Stimulated activated memory B cell treated with anti-CD40 and anti-IgM and Interleukin-4, amounts not matched to agents 10 μg/mL and 1 μg/mL and 100 μg/mL, for 72 hours (primary cell): ENCODE data around the gene WDR45.

Experiments used
- ATAC-seq: fragments of 150-1000 bp; cut with Tn5 transposase; 2 replicates; pipeline ENCODE4 v1.10.0; 2021
- H3K27ac Mint-ChIP-seq: one replicate; pipeline ENCODE4 v1.8.0; 2022; ENCODE audit warnings: mild to moderate bottlenecking, mixed read lengths
- H3K27me3 Mint-ChIP-seq: one replicate; pipeline ENCODE4 v1.8.0; 2022; ENCODE audit warnings: mixed read lengths
- H3K36me3 Mint-ChIP-seq: one replicate; pipeline ENCODE4 v1.8.0; 2022; ENCODE audit warnings: mixed read lengths
- H3K4me1 Mint-ChIP-seq: one replicate; pipeline ENCODE4 v1.8.0; 2022; ENCODE audit warnings: mixed read lengths
- H3K4me3 Mint-ChIP-seq: one replicate; pipeline ENCODE4 v1.8.0; 2022; ENCODE audit warnings: mild to moderate bottlenecking, moderate library complexity, mixed read lengths
- H3K9me3 Mint-ChIP-seq: one replicate; pipeline ENCODE4 v1.8.0; 2022; ENCODE audit warnings: mixed read lengths

WDR45 gene

GRCh38 chrX:49100704-49101628 lies 21.3 kb upstream of the WDR45 start:
- Mint-ChIP-seq H3K9me3 (no peaks in the 10 kb centered on the region), H3K36me3 (no peaks in the 10 kb centered on the region), H3K4me3 (peak overlapping the region; percentile 82), H3K4me1 (peaks cover 8% of the 10 kb centered on the region), H3K27ac (peak overlapping the region; percentile 77), H3K27me3 (no peaks in the 10 kb centered on the region)
- ATAC-seq: peak; percentile 98

DNA sequence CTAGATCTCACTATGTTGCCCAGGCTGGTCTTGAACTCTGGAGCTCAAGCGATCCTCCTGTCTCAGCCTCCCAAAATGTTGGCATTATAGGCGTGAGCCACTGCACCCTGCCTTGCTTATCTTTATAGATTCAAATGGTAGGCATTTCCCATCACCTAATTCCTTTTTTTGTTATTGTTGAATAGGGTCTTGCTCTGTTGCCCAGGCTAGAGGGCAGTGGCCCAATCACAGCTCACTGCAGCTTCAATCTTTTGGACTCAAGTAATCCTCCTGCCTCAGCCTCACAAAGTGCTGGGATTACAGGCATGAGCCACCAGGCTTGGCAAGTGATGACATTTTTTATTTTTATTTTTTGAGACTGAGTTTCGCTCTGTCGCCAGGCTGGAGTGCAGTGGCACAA lies 16.7 kb upstream of the WDR45 start:
- Mint-ChIP-seq H3K27me3 (no peaks in the 10 kb centered on the region), H3K4me1 (peaks cover 2% of the 10 kb centered on the region), H3K27ac (no peak overlapping the region), H3K9me3 (no peaks in the 10 kb centered on the region), H3K36me3 (no peaks in the 10 kb centered on the region), H3K4me3 (no peak overlapping the region)
- no peak for ATAC-seq

DNA sequence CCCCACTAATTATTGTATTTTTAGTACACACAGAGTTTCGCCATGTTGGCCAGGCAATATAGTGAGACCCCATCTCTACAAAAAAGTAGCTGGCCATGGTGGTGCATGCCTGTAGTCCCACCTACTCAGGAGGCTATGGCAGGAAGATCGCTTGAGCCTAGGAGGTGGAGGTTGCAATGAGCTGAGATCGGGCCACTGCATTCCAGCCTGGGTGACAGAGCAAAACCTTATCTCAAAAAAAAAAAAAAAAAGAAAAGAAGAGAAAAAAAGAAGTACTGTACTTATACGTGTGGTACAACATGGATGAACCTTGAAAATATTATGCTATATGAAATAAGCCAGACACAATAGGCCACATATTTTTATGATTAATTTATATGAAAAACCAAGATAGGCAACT lies 9.9 kb upstream of the WDR45 start:
- H3K4me3 Mint-ChIP-seq: no peak overlapping the region
- no peak overlapping the region for H3K27ac Mint-ChIP-seq
- no peak for ATAC-seq

DNA sequence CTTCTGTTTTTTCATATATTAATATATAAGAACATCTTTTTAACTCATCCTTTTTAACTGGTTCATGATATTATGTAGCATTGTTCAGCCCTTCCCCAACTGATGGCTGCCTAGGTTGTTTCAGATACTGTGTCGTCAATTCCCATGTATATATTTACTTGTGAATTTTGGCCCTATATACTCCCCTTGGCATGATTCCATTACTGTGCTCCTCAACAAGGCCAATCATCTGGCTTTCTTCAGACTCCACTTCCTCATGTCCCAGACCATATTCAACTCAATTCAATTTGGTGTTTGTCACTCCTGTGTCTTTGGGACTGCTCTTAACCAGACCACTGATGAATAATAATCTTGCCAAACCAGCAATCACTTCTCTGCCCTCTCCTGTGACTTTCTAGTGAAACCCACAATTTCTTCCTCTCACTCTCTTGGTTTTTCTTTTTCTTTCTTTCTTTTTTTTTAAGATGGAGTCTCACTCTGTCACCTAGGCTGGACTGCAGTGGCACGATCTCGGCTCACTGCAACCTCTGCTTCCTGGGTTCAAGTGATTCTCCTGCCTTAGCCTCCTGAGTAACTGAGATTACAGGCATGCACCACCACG lies 2.7 kb upstream of the WDR45 start:
- Mint-ChIP-seq H3K4me3 (no peak overlapping the region), H3K36me3 (no peaks in the 10 kb centered on the region), H3K27ac (no peak overlapping the region), H3K4me1 (peaks cover 13% of the 10 kb centered on the region), H3K9me3 (no peaks in the 10 kb centered on the region), H3K27me3 (no peaks in the 10 kb centered on the region)
- no peak for ATAC-seq

More for the DNA sequence above, 9.9 kb upstream of the WDR45 start:
- no peaks in the 10 kb centered on the region for H3K9me3 Mint-ChIP-seq
- no peaks in the 10 kb centered on the region for H3K36me3 Mint-ChIP-seq
- H3K4me1 Mint-ChIP-seq: no peaks in the 10 kb centered on the region
- H3K27me3 Mint-ChIP-seq: no peaks in the 10 kb centered on the region

- peaks cover 4% of the 10 kb centered on the region for H3K9me3 Mint-ChIP-seq
- no peak overlapping the region for H3K27ac Mint-ChIP-seq
- no peaks in the 10 kb centered on the region for H3K27me3 Mint-ChIP-seq
- no peak overlapping the region for H3K4me3 Mint-ChIP-seq
- ATAC-seq: no peak
- peaks cover 28% of the 10 kb centered on the region for H3K4me1 Mint-ChIP-seq
- H3K36me3 Mint-ChIP-seq: peaks cover 16% of the 10 kb centered on the region
Measured at GRCh38 chrX:49077941-49078340, 1.7 kb downstream of the WDR45 start.

DNA sequence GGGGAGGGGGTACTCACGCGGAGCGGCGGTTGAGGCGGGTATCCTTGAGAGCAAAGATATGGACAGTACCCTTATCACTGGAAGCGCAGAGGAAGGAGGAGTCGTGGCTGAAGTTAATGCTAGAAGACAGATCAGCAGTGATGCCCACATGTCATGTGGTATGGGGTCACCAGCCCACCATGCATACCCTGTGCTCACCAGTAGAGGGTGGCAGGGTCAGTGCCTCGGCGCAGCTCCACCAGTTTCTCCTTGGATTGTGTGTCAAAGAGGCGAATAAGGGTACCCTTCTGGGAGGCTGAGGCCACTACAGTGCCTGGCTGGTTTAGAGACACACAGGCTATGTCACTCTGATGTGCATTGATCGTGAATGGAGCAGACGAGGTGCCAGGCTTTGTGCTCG lies 4.3 kb downstream of the WDR45 start:
- Mint-ChIP-seq H3K4me1 (peaks cover 32% of the 10 kb centered on the region), H3K4me3 (no peak overlapping the region)

GRCh38 chrX:49073601-49074575 lies 5.8 kb downstream of the WDR45 start, which contains the start of gene PRAF2:
PRAF2 (minus strand) TSS chrX:49074002; CDS start chrX:49073987, 15 bp downstream.
- H3K9me3 Mint-ChIP-seq: peaks cover 7% of the 10 kb centered on the region
- peak within 1 kb of the TSS; percentile 86 for H3K4me3 Mint-ChIP-seq
- H3K27me3 Mint-ChIP-seq: no peaks in the 10 kb centered on the region
- peaks cover 26% of the 10 kb centered on the region for H3K36me3 Mint-ChIP-seq
- H3K4me1 Mint-ChIP-seq: peaks cover 24% of the 10 kb centered on the region
- peak within 1 kb of the TSS; percentile 55 for H3K27ac Mint-ChIP-seq
- ATAC-seq: peak; percentile 96

More for the DNA sequence above, 4.3 kb downstream of the WDR45 start:
- no peaks in the 10 kb centered on the region for H3K27me3 Mint-ChIP-seq
- H3K36me3 Mint-ChIP-seq: peaks cover 26% of the 10 kb centered on the region
- no peak overlapping the region for H3K27ac Mint-ChIP-seq
- peaks cover 7% of the 10 kb centered on the region for H3K9me3 Mint-ChIP-seq
- ATAC-seq: no peak

DNA sequence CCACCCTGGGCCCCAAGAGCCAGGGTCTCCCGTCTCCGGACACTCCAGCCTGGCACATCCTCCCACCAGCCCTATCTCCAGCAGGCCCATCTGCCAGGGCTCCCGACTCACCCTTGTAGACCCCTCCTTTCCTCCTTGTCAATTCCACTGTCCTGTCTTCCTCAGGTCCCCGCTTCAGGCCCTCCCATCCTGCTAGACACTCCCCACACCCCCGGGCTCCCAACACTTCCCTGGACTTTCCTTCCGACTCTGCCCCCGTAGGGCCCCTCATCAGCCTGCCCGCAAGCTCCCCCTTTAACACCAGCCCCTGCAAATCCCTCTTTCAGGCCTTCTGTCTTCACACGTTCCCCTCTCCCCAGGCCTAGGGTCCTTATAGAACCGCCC lies 7.0 kb downstream of the WDR45 start:
- H3K27ac Mint-ChIP-seq: peak overlapping the region; percentile 55
- peak overlapping the region; percentile 33 for H3K4me3 Mint-ChIP-seq
- H3K36me3 Mint-ChIP-seq: peaks cover 26% of the 10 kb centered on the region
- no peaks in the 10 kb centered on the region for H3K27me3 Mint-ChIP-seq
- no peak for ATAC-seq
- peaks cover 7% of the 10 kb centered on the region for H3K9me3 Mint-ChIP-seq
- peaks cover 19% of the 10 kb centered on the region for H3K4me1 Mint-ChIP-seq

- Mint-ChIP-seq H3K4me3 (no peak overlapping the region), H3K27me3 (no peaks in the 10 kb centered on the region), H3K4me1 (peaks cover 19% of the 10 kb centered on the region), H3K36me3 (peaks cover 26% of the 10 kb centered on the region), H3K9me3 (peaks cover 7% of the 10 kb centered on the region), H3K27ac (no peak overlapping the region)
- ATAC-seq: no peak
Measured at GRCh38 chrX:49071877-49072711, 7.6 kb downstream of the WDR45 start.

DNA sequence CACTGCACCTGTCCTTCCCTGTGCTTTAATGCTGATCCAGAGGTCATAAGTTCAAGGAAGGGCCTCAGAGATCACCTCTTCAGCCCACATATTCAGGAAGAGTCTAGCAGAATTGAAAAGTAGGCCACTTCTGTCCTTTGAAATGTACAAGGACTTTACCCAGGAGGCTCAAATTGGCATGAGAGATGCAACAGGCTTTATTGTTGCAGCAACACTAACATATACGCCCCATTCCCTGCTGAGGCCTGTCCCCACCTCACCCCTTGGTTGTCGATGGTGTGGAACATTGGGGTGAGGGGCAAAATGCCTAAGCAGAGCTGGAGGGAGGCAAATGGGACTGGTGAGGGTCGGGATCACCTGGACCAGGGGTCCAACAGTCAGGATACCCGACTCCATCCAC lies 8.7 kb downstream of the WDR45 start:
- Mint-ChIP-seq H3K27ac (no peak overlapping the region), H3K9me3 (peaks cover 7% of the 10 kb centered on the region), H3K4me3 (no peak overlapping the region), H3K36me3 (peaks cover 26% of the 10 kb centered on the region), H3K27me3 (no peaks in the 10 kb centered on the region), H3K4me1 (peaks cover 19% of the 10 kb centered on the region)
- no peak for ATAC-seq

DNA sequence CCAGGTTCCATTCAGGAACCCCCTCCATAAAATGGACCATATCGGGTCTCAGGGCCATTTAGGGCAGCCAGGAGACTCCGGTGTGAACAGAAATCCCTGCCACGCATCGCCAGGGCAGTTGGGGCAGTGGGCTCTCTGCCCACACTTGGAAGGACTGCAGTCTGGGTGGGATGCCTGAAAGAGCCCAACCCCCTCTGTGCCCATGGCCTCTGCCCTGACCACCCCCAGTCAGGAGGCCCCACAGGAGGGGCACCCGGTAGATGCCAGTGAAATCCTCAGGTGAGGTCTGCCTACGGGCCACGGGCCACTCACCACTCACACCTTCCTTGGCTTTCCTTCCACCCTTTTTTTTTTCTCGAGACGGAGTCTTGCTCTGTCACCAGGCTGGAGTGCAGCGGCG lies 10.6 kb downstream of the WDR45 start:
- no peak for ATAC-seq
- Mint-ChIP-seq H3K4me1 (peaks cover 15% of the 10 kb centered on the region), H3K36me3 (peaks cover 18% of the 10 kb centered on the region), H3K9me3 (peaks cover 7% of the 10 kb centered on the region), H3K27ac (no peak overlapping the region), H3K27me3 (no peaks in the 10 kb centered on the region), H3K4me3 (no peak overlapping the region)

- H3K36me3 Mint-ChIP-seq: peaks cover 7% of the 10 kb centered on the region
- peak; percentile 36 for ATAC-seq
- no peak overlapping the region for H3K4me3 Mint-ChIP-seq
- H3K27ac Mint-ChIP-seq: no peak overlapping the region
- H3K27me3 Mint-ChIP-seq: no peaks in the 10 kb centered on the region
- no peaks in the 10 kb centered on the region for H3K4me1 Mint-ChIP-seq
- H3K9me3 Mint-ChIP-seq: no peaks in the 10 kb centered on the region
Measured at GRCh38 chrX:49067285-49068120, 12.2 kb downstream of the WDR45 start.

GRCh38 chrX:49066690-49067089 lies 13.0 kb downstream of the WDR45 start:
- Mint-ChIP-seq H3K4me1 (no peaks in the 10 kb centered on the region), H3K4me3 (no peak overlapping the region), H3K27me3 (no peaks in the 10 kb centered on the region), H3K9me3 (no peaks in the 10 kb centered on the region), H3K27ac (no peak overlapping the region), H3K36me3 (peaks cover 9% of the 10 kb centered on the region)
- no peak for ATAC-seq
